ENCODE results near the gene CPLANE1. TPM values are rescaled to one million over a fixed set of nuclear protein-coding genes. Genes with fewer than 3 reads are reported as not detected.

Gene CPLANE1
- polyA plus RNA-seq, 1 experiment, result 18.5 TPM

- CTCF ChIA-PET, result no interaction called here
- POLR2A ChIA-PET, result no interaction called here
Measured at GRCh38 chr5:37080697-37081096, 168.5 kb downstream of the CPLANE1 start.

GRCh38 chr5:37077146-37077545 is 172.0 kb downstream of the CPLANE1 start:
- DNase-seq (ENCODE audit: low read depth, low spot score), result no peak
- Histone ChIP-seq H3K4me3 (ENCODE audit: low read depth, low read length) (no peak overlapping the region), H3K27me3 (ENCODE audit: control insufficient read depth, insufficient read depth, low read length) (no peaks in the 10 kb centered on the region), H3K9me3 (ENCODE audit: control insufficient read depth, insufficient read depth, low read length) (no peaks in the 10 kb centered on the region), H3K27ac (ENCODE audit: low read depth, low read length) (no peak overlapping the region)
- ChIA-PET POLR2A (no interaction called here), CTCF (no interaction called here)
- TF ChIP-seq, protein P1, sequence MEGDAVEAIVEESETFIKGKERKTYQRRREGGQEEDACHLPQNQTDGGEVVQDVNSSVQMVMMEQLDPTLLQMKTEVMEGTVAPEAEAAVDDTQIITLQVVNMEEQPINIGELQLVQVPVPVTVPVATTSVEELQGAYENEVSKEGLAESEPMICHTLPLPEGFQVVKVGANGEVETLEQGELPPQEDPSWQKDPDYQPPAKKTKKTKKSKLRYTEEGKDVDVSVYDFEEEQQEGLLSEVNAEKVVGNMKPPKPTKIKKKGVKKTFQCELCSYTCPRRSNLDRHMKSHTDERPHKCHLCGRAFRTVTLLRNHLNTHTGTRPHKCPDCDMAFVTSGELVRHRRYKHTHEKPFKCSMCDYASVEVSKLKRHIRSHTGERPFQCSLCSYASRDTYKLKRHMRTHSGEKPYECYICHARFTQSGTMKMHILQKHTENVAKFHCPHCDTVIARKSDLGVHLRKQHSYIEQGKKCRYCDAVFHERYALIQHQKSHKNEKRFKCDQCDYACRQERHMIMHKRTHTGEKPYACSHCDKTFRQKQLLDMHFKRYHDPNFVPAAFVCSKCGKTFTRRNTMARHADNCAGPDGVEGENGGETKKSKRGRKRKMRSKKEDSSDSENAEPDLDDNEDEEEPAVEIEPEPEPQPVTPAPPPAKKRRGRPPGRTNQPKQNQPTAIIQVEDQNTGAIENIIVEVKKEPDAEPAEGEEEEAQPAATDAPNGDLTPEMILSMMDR (IDR thresholded peaks at IDR 0.05; ENCODE audit: low read depth, low read length), result no peak

More at GRCh38 chr5:37080697-37081096, 168.5 kb downstream of the CPLANE1 start:
- TF ChIP-seq, protein P1 (IDR thresholded peaks at IDR 0.05; ENCODE audit: low read depth, low read length), result no peak
- Histone ChIP-seq H3K4me3 (ENCODE audit: low read depth, low read length) (no peak overlapping the region), H3K27ac (ENCODE audit: low read depth, low read length) (no peak overlapping the region), H3K27me3 (ENCODE audit: control insufficient read depth, insufficient read depth, low read length) (no peaks in the 10 kb centered on the region), H3K9me3 (ENCODE audit: control insufficient read depth, insufficient read depth, low read length) (no peaks in the 10 kb centered on the region)
- DNase-seq (ENCODE audit: low read depth, low spot score), result no peak

DNA sequence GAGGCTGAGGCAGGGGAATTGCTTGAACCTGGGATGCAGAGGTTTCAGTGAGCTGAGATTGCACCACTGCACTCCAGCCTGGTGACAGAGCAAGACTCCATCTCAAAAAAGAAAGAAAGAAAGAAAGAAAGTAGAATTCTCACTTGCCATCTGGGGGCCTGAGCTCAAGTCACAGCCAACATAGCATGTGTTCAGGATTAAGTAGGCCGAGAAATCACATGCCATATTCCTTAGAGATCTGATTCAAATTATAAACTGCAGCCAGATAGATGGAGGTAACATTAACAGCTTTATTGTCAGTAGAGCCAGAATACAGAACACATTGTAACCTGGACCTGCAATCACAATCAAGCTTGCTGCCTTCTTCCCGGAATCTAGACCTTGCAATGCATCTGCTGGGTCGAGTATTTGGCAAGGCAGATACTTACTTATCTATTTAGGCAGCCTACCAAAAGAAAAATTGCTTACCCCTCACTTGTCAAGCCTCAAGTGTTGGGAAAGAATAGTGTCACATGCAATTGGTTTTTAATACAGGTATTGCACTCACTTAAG is 173.7 kb downstream of the CPLANE1 start:
- CTCF ChIA-PET, result no interaction called here
- no peak for DNase-seq (ENCODE audit: low read depth, low spot score)

GRCh38 chr5:37071901-37072581 is 177.1 kb downstream of the CPLANE1 start:
- no peaks in the 10 kb centered on the region for H3K9me3 ChIP-seq (ENCODE audit: control insufficient read depth, insufficient read depth, low read length)
- CTCF ChIA-PET, result no interaction called here
- TF ChIP-seq, protein P1 (IDR thresholded peaks at IDR 0.05; ENCODE audit: low read depth, low read length), result no peak
- POLR2A ChIA-PET, result no interaction called here
- H3K27ac ChIP-seq (ENCODE audit: low read depth, low read length), result peak overlapping the region; percentile 58
- H3K27me3 ChIP-seq (ENCODE audit: control insufficient read depth, insufficient read depth, low read length), result no peaks in the 10 kb centered on the region
- H3K4me3 ChIP-seq (ENCODE audit: low read depth, low read length), result no peak overlapping the region
- peak; percentile 39 for DNase-seq (ENCODE audit: low read depth, low spot score)

More for the DNA sequence above, 173.7 kb downstream of the CPLANE1 start:
- Histone ChIP-seq H3K9me3 (ENCODE audit: control insufficient read depth, insufficient read depth, low read length) (no peaks in the 10 kb centered on the region), H3K4me3 (ENCODE audit: low read depth, low read length) (no peak overlapping the region), H3K27ac (ENCODE audit: low read depth, low read length) (no peak overlapping the region), H3K27me3 (ENCODE audit: control insufficient read depth, insufficient read depth, low read length) (no peaks in the 10 kb centered on the region)
- TF ChIP-seq, protein P1 (IDR thresholded peaks at IDR 0.05; ENCODE audit: low read depth, low read length), result no peak
- POLR2A ChIA-PET, result no interaction called here

- Histone ChIP-seq H3K9me3 (ENCODE audit: control insufficient read depth, insufficient read depth, low read length) (no peaks in the 10 kb centered on the region), H3K27ac (ENCODE audit: low read depth, low read length) (no peak overlapping the region), H3K4me3 (ENCODE audit: low read depth, low read length) (no peak overlapping the region), H3K27me3 (ENCODE audit: control insufficient read depth, insufficient read depth, low read length) (no peaks in the 10 kb centered on the region)
- CTCF ChIA-PET, result interaction anchor here (0.5 kb wide), 1 partner anchor 656 kb away, joined by 5 read pairs; no protein-coding TSS in a partner anchor
- POLR2A ChIA-PET, result no interaction called here
- TF ChIP-seq, protein P1 (IDR thresholded peaks at IDR 0.05; ENCODE audit: low read depth, low read length), result no peak
- DNase-seq (ENCODE audit: low read depth, low spot score), result no peak
Measured at GRCh38 chr5:37071487-37071886, 177.7 kb downstream of the CPLANE1 start.
